CD8-positive, alpha-beta memory T cell (primary cell): ENCODE measurements around the gene GABRR1. TPM values are rescaled to one million over a fixed set of nuclear protein-coding genes. Genes with fewer than 3 reads are reported as not detected.
A peak's percentile ranks its signal among the peaks of the same experiment; 100 is the strongest.

Experiments
- CTCF ChIA-PET: fragments of 350-600 bp; sonication (Branson Sonifier 250); formaldehyde crosslinking; loops from one replicate; lab custom pipeline; 2021; ENCODE audit warnings: antibody characterized with exemption; lab: Charles Lee
- POLR2A ChIA-PET: fragments of 350-600 bp; sonication (Branson Sonifier 250); formaldehyde crosslinking; loops from one replicate; lab custom pipeline; 2021; ENCODE audit warnings: antibody characterized with exemption; lab: Charles Lee
- DNase-seq, 5 donors: peaks; one replicate each; pipeline versions ENCODE4 v3.0.0 to v3.0.0-alpha.2; 2020 to 2022; ENCODE audit warnings: mixed read lengths in 1 of 5
- H3K27ac ChIP-seq: one replicate; pipeline ENCODE4 v1.7.0; 2013; ENCODE audit warnings: low read depth, mild to moderate bottlenecking, low read length, moderate library complexity
- H3K27me3 ChIP-seq: 2 replicates; pipeline ENCODE4 v1.7.0; 2013; ENCODE audit warnings: low read length, mild to moderate bottlenecking; ENCODE audit not compliant: insufficient read depth, poor library complexity, severe bottlenecking
- H3K36me3 ChIP-seq: 2 replicates; pipeline ENCODE4 v1.7.0; 2013; ENCODE audit warnings: mild to moderate bottlenecking, low read length, moderate library complexity; ENCODE audit not compliant: insufficient read depth
- H3K4me1 ChIP-seq: 2 replicates; pipeline ENCODE4 v1.7.0; 2013; ENCODE audit warnings: mild to moderate bottlenecking, low read length, moderate library complexity; ENCODE audit not compliant: insufficient read depth
- H3K4me3 ChIP-seq: 2 replicates; pipeline ENCODE4 v1.7.0; 2013; ENCODE audit warnings: mild to moderate bottlenecking, low read length
- H3K9me3 ChIP-seq: 2 replicates; pipeline ENCODE4 v1.7.0; 2013; ENCODE audit warnings: mild to moderate bottlenecking, low read length
- H3K27ac Mint-ChIP-seq, 8 donors: one replicate each; pipeline ENCODE4 v1.8.0; 2020 to 2021; ENCODE audit warnings: mixed read lengths in 8 of 8, mild to moderate bottlenecking in 6 of 8, inconsistent platforms in 3 of 8, moderate library complexity in 3 of 8
- H3K27me3 Mint-ChIP-seq, 2 donors: one replicate each; pipeline ENCODE4 v1.8.0; 2020 to 2021; ENCODE audit warnings: mixed read lengths in 2 of 2, mild to moderate bottlenecking in 1 of 2, moderate library complexity in 1 of 2
- H3K36me3 Mint-ChIP-seq, 3 donors: one replicate each; pipeline ENCODE4 v1.8.0; 2020 to 2021; ENCODE audit warnings: mixed read lengths in 3 of 3, inconsistent platforms in 1 of 3, mild to moderate bottlenecking in 1 of 3
- H3K4me1 Mint-ChIP-seq, 3 donors: one replicate each; pipeline ENCODE4 v1.8.0; 2020 to 2021; ENCODE audit warnings: mixed read lengths in 3 of 3, inconsistent platforms in 1 of 3, mild to moderate bottlenecking in 1 of 3
- H3K4me3 Mint-ChIP-seq, 7 donors: one replicate each; pipeline ENCODE4 v1.8.0; 2020 to 2021; ENCODE audit warnings: mixed read lengths in 7 of 7, mild to moderate bottlenecking in 6 of 7, moderate library complexity in 4 of 7, inconsistent platforms in 2 of 7
- H3K9me3 Mint-ChIP-seq, 5 donors: one replicate each; pipeline ENCODE4 v1.8.0; 2020 to 2022; ENCODE audit warnings: mixed read lengths in 5 of 5, mild to moderate bottlenecking in 3 of 5, moderate library complexity in 2 of 5, inconsistent platforms in 1 of 5
- polyA plus RNA-seq: library from polyadenylated mRNA; unstranded; fragments of 300-500 nt; fragmentation: Illumina TruSeq; gene quantifications from one replicate; pipeline ENCODE4 v1.2.3, GENCODE V29; 2021
- total RNA-seq, 2 experiments: library from RNA; stranded (reverse); gene quantifications; one replicate each; pipeline ENCODE4 v1.2.3, GENCODE V29; 2021

GABRR1 gene
- total and polyA plus RNA-seq, 3 experiments from 2014 or later = not detected

DNA sequence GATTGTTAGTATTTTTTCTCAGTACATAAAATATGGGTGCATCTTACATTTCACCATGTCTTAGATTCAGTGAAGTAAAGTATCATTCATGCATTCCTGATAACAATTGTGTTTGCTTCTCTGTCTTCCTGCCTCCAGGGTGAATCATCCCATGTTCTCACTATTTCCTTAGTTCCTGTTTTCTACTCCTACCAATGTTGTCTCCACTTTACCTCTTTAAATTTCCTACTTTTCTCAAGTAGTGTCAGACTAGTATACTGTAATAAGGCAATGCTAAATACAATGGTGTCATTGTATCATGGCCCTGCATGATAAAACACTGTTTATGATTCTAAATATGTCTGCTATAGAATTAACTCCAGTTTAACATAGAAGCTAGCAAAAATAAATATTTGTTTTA, 37.4 kb upstream of the GABRR1 start:
- CTCF ChIA-PET = no interaction called here
- POLR2A ChIA-PET = no interaction called here
- peaks cover 0 to 11% of the 10 kb centered on the region in 2 donors for H3K27me3 Mint-ChIP-seq

DNA sequence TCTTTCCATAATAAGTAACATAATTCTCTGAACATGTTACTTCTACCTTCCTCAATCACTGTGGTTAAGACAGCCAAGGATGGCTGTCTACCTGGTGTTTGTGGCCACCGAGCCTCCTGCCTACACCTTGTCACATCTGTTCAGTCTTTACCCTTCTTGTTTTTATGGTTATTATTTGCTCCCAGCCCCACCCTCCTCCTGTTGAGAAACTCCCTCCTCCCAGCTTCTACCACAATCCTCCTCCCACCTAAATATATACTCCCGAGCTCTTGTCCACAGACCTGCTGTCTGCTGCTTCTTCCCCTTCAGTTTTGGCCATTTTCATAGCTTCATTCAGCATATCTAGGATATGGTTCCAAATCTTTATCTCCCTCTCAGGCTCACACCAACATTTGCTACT, 35.7 kb upstream of the GABRR1 start:
- H3K4me1 Mint-ChIP-seq = no peaks in the 10 kb centered on the region
- POLR2A ChIA-PET = no interaction called here
- CTCF ChIA-PET = no interaction called here
- H3K9me3 Mint-ChIP-seq = no peaks in the 10 kb centered on the region
- H3K4me3 Mint-ChIP-seq = no peak overlapping the region
- H3K27ac ChIP-seq = no peak overlapping the region
- no peaks in the 10 kb centered on the region for H3K36me3 ChIP-seq
- no peak for DNase-seq
- H3K9me3 ChIP-seq = no peaks in the 10 kb centered on the region
- no peak overlapping the region for H3K4me3 ChIP-seq
- no peaks in the 10 kb centered on the region for H3K27me3 ChIP-seq
- H3K27me3 Mint-ChIP-seq = peaks cover 5 to 11% of the 10 kb centered on the region in 2 donors
- H3K27ac Mint-ChIP-seq = no peak overlapping the region
- H3K36me3 Mint-ChIP-seq = no peaks in the 10 kb centered on the region
- H3K4me1 ChIP-seq = no peaks in the 10 kb centered on the region

More for the DNA sequence above, 37.4 kb upstream of the GABRR1 start:
- no peaks in the 10 kb centered on the region for H3K9me3 Mint-ChIP-seq
- DNase-seq = no peak
- no peak overlapping the region for H3K4me3 ChIP-seq
- no peaks in the 10 kb centered on the region for H3K4me1 Mint-ChIP-seq
- H3K27ac ChIP-seq = no peak overlapping the region
- no peak overlapping the region for H3K4me3 Mint-ChIP-seq
- H3K27me3 ChIP-seq = no peaks in the 10 kb centered on the region
- H3K36me3 Mint-ChIP-seq = no peaks in the 10 kb centered on the region
- no peaks in the 10 kb centered on the region for H3K9me3 ChIP-seq
- no peaks in the 10 kb centered on the region for H3K36me3 ChIP-seq
- no peak overlapping the region for H3K27ac Mint-ChIP-seq
- H3K4me1 ChIP-seq = no peaks in the 10 kb centered on the region

DNA sequence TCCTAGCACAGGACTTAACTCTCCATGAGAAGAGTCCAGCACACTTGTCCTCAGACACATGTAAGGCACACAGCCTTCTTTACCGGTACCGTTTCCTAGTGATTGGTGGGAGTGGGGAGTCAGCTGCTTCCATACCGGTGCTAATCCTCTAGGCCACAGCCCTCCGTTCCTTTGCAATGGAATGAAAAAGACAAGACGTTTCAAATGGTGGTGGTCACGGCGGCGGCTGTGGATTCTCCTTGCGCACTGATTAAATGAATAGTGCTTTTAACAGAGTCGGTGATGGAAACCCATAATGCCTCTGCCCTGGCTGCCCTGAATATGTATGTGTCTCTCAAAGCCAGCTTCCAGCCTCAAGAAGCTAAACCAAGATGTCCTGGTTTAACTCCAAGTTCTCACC, 34.8 kb upstream of the GABRR1 start:
- Mint-ChIP-seq H3K27ac (no peak overlapping the region), H3K4me1 (no peaks in the 10 kb centered on the region), H3K4me3 (no peak overlapping the region), H3K9me3 (peaks cover 0 to under 1% (median 0%) of the 10 kb centered on the region in 5 donors), H3K36me3 (no peaks in the 10 kb centered on the region), H3K27me3 (peaks cover 4 to 11% of the 10 kb centered on the region in 2 donors)
- Histone ChIP-seq H3K36me3 (no peaks in the 10 kb centered on the region), H3K27me3 (no peaks in the 10 kb centered on the region), H3K9me3 (no peaks in the 10 kb centered on the region), H3K4me3 (no peak overlapping the region), H3K27ac (no peak overlapping the region), H3K4me1 (no peaks in the 10 kb centered on the region)
- CTCF ChIA-PET = interaction anchor here (1.2 kb wide), 1 partner anchor 173 kb away, joined by 3 read pairs; no protein-coding TSS in a partner anchor
- POLR2A ChIA-PET = no interaction called here
- no peak for DNase-seq

DNA sequence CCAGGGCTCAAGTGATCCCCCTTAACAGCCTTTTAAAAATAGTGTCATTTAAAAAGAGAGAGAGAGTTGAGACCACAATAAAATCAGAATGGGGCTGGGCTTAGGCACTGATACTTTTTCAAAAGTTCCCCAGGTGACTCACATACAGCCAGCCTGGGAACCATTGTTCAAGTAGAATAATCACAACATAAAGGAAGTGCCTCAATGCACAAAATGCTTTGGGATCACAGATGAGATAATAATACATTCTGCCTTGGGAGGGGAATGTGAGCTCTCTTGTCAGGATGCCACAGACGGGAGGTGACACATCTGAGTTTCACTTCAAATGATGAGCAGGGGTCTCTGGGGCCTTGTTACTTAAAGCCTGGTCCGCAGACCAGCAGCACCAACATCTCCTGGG, 34.0 kb upstream of the GABRR1 start:
- H3K27me3 ChIP-seq = no peaks in the 10 kb centered on the region
- no peak for DNase-seq
- no peaks in the 10 kb centered on the region for H3K4me1 Mint-ChIP-seq
- H3K4me3 ChIP-seq = no peak overlapping the region
- no peak overlapping the region for H3K27ac ChIP-seq
- peaks cover 7 to 19% of the 10 kb centered on the region in 2 donors for H3K27me3 Mint-ChIP-seq
- H3K9me3 ChIP-seq = no peaks in the 10 kb centered on the region
- H3K27ac Mint-ChIP-seq = no peak overlapping the region
- peaks cover 0 to 6% (median 0%) of the 10 kb centered on the region in 5 donors for H3K9me3 Mint-ChIP-seq
- ChIA-PET CTCF (no interaction called here), POLR2A (no interaction called here)
- no peaks in the 10 kb centered on the region for H3K36me3 ChIP-seq
- H3K36me3 Mint-ChIP-seq = no peaks in the 10 kb centered on the region
- no peaks in the 10 kb centered on the region for H3K4me1 ChIP-seq
- H3K4me3 Mint-ChIP-seq = no peak overlapping the region

DNA sequence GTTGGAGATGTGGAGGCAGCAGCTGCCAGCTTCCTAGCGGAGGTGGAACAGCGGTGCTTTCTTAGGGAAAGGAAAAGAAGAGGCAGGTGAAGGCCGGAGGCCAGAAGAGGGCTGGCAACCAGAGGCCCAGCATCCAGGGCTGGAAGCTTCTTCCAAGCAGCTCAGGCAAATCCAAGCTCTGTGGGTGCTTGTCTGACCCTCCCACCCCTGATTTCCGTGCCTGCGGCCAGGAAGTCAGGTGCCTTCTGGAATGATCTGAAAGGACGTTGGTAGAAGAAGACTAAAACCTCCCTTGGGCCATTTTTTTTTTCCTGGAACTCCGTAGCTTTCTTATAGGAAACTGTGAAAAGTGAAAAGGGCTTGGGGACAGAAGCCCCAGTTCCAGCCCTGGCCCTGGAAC, 33.1 kb upstream of the GABRR1 start:
- no peak overlapping the region for H3K4me3 Mint-ChIP-seq

DNA sequence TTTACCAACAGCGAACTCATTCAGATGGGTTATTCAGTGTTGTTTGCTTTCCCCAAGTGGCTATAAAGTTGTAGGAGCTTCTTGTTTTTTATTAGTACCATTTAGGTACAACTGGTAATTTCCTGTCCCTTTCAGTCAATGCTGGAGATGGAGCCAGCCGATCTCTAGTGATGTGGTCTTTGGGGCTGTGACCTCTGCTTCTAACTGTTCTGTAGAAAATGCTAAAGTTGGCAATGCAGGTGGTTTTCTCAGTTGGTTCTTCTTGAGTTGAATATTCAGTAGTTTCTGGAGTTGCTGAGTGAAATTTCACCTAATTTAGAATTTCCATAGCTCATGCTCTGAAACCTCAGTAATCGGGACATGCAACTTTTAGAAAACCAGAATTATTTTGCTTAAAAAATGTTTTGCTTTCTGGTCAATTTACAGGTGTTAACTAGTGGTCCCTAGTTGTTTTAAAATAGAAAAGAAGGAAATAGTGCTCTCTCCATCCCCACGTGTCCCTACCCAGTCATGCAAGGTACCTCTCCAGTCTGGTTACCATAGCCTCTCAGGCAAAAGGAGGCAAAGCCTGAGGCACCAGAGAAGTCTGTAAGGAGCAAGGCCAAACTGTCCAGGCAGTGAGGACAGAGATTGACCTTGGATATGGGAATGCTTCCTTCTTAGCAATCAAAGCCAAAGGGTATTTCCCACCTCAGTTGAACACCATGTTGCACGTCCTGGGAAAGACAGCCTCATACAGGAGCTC, 27.3 kb upstream of the GABRR1 start:
- H3K36me3 ChIP-seq = no peaks in the 10 kb centered on the region
- Mint-ChIP-seq H3K36me3 (no peaks in the 10 kb centered on the region), H3K4me1 (peaks cover 12 to 15% (median 14%) of the 10 kb centered on the region in 3 donors), H3K4me3 (no peak overlapping the region), H3K27ac (no peak overlapping the region), H3K9me3 (peaks cover 0 to 6% (median 0%) of the 10 kb centered on the region in 5 donors), H3K27me3 (peaks cover 5 to 23% of the 10 kb centered on the region in 2 donors)
- H3K4me1 ChIP-seq = peaks cover 6% of the 10 kb centered on the region
- H3K9me3 ChIP-seq = no peaks in the 10 kb centered on the region
- H3K27me3 ChIP-seq = no peaks in the 10 kb centered on the region
- CTCF ChIA-PET = interaction anchor here (1.2 to 1.8 kb wide), 2 partner anchors 259 to 262 kb away, joined by 3 to 12 read pairs; no protein-coding TSS in a partner anchor
- no peak for DNase-seq
- POLR2A ChIA-PET = no interaction called here
- no peak overlapping the region for H3K4me3 ChIP-seq
- H3K27ac ChIP-seq = no peak overlapping the region

More for the DNA sequence above, 33.1 kb upstream of the GABRR1 start:
- no peaks in the 10 kb centered on the region for H3K4me1 ChIP-seq
- Mint-ChIP-seq H3K27ac (no peak overlapping the region), H3K36me3 (no peaks in the 10 kb centered on the region), H3K4me1 (no peaks in the 10 kb centered on the region), H3K9me3 (peaks cover 0 to 6% (median 0%) of the 10 kb centered on the region in 5 donors), H3K27me3 (peaks cover 9 to 20% of the 10 kb centered on the region in 2 donors)
- no peaks in the 10 kb centered on the region for H3K27me3 ChIP-seq
- POLR2A ChIA-PET = no interaction called here
- no peak overlapping the region for H3K4me3 ChIP-seq
- no peak for DNase-seq
- H3K27ac ChIP-seq = no peak overlapping the region
- H3K36me3 ChIP-seq = no peaks in the 10 kb centered on the region
- CTCF ChIA-PET = interaction anchor here (0.9 kb wide), 1 partner anchor 268 kb away, joined by 3 read pairs; no protein-coding TSS in a partner anchor
- no peaks in the 10 kb centered on the region for H3K9me3 ChIP-seq

DNA sequence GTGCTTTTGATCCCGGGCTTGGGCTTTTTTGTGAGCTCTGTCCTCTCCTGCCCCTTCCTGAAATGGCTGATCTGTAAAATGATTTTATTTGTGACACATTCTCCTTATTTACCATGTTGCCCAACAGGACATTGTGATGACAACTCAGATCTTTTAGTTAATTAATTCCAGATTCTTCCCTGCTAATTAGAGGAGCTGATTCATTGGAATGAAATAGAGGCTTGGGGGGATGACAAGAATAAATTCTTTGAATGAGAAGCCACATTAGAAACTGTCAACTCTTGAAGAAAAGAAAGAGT, 26.1 kb upstream of the GABRR1 start:
- DNase-seq = no peak
- no peak overlapping the region for H3K4me3 ChIP-seq
- peaks cover 0 to 6% (median 0%) of the 10 kb centered on the region in 5 donors for H3K9me3 Mint-ChIP-seq
- no peaks in the 10 kb centered on the region for H3K36me3 ChIP-seq
- no peak overlapping the region for H3K27ac ChIP-seq
- peaks cover 6 to 21% of the 10 kb centered on the region in 2 donors for H3K27me3 Mint-ChIP-seq
- ChIA-PET CTCF (interaction anchor here (0.8 to 1.8 kb wide), 3 partner anchors 258 to 270 kb away, joined by 3 to 12 read pairs (median 3); no protein-coding TSS in a partner anchor), POLR2A (no interaction called here)
- H3K9me3 ChIP-seq = no peaks in the 10 kb centered on the region
- H3K4me3 Mint-ChIP-seq = no peak overlapping the region
- no peaks in the 10 kb centered on the region for H3K27me3 ChIP-seq
- peaks cover 16 to 22% (median 20%) of the 10 kb centered on the region in 3 donors for H3K4me1 Mint-ChIP-seq
- H3K36me3 Mint-ChIP-seq = no peaks in the 10 kb centered on the region
- peaks cover 14% of the 10 kb centered on the region for H3K4me1 ChIP-seq
- H3K27ac Mint-ChIP-seq = no peak overlapping the region

DNA sequence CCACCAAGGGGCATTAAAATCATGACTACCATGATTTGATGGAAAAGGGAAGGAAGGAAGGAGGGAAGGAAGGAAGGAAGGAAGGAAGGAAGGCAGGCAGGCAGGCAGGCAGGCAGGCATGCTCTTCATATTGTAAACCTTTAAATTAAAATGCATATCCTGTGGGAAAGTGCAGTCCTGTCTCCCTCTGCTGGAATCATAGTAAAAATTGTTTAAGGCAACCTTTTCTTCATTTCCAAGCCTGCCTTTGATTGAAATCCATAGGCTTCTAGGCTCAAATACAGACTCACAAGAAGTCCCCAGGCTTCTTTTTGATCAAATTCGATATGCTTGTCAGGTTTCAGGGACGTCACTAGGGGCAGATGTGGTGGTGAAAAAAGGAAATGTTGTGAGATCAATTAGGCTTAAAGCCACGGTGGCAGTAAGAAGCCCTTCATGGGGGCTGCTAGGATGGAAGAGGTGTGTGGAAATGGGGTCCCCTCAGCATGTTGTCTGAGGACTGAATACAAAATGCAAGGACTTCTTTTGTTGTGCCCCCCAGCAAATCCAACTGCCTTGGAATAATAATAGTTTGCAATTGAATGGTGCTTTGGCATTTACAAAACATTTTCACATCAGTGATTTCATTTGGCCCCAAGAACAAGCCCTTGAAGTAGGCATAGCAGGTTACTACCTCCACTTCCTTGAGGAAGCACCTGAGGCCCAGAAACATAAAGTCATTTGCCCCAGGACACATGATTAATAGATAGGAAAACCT, 25.6 kb upstream of the GABRR1 start:
- no peaks in the 10 kb centered on the region for H3K36me3 ChIP-seq
- DNase-seq = peak in 1 of 5 donors; percentile 10
- no peaks in the 10 kb centered on the region for H3K27me3 ChIP-seq
- Mint-ChIP-seq H3K4me1 (peaks cover 16 to 22% (median 20%) of the 10 kb centered on the region in 3 donors), H3K9me3 (peaks cover 0 to 6% (median 0%) of the 10 kb centered on the region in 5 donors), H3K27ac (no peak overlapping the region), H3K4me3 (no peak overlapping the region), H3K27me3 (peaks cover 9 to 24% of the 10 kb centered on the region in 2 donors), H3K36me3 (no peaks in the 10 kb centered on the region)
- no peaks in the 10 kb centered on the region for H3K9me3 ChIP-seq
- no peak overlapping the region for H3K4me3 ChIP-seq
- ChIA-PET CTCF (interaction anchor here (0.8 to 3.2 kb wide), 4 partner anchors 257 to 269 kb away, joined by 3 to 26 read pairs (median 8); no protein-coding TSS in a partner anchor), POLR2A (no interaction called here)
- H3K27ac ChIP-seq = no peak overlapping the region
- peaks cover 14% of the 10 kb centered on the region for H3K4me1 ChIP-seq
